ENCODE data around the gene PTGIS. TPM values are rescaled to one million over a fixed set of nuclear protein-coding genes. Genes with fewer than 3 reads are reported as not detected.

PTGIS gene
- total and polyA plus RNA-seq, 8 donors, result 4.9 to 84.8 (median 14.9) TPM

GRCh38 chr20:49481116-49481515, 86.8 kb downstream of the PTGIS start:
- no peaks in the 10 kb centered on the region for H3K9me3 ChIP-seq
- TF ChIP-seq EP300 (IDR thresholded peaks at IDR 0.05) (no peak), CTCF (IDR thresholded peaks at IDR 0.05) (no peak), POLR2AphosphoS5 (IDR thresholded peaks at IDR 0.05) (no peak), POLR2A (IDR thresholded peaks at IDR 0.05) (no peak)
- H3K4me1 ChIP-seq, result peaks cover 24 to 69% (median 45%) of the 10 kb centered on the region in 4 donors
- intact Hi-C loops (cut with DNase I; ENCODE audit: low total_unique reads), result loop anchor here (10.0 kb wide), 1 partner anchor 146 kb away; no protein-coding TSS in a partner anchor
- WGBS, 5 donors, result 79 to 86% (median 80%) methylated on average over 3 of the region's 3 CpGs
- no peaks in the 10 kb centered on the region for H3K36me3 ChIP-seq
- peaks cover 0 to 59% (median 37%) of the 10 kb centered on the region in 3 donors for H3K27me3 ChIP-seq
- DNase-seq, result no peak
- H3K27ac ChIP-seq, result peak overlapping the region in 1 of 5 donors; percentile 82
- no peak overlapping the region for H3K4me3 ChIP-seq

DNA sequence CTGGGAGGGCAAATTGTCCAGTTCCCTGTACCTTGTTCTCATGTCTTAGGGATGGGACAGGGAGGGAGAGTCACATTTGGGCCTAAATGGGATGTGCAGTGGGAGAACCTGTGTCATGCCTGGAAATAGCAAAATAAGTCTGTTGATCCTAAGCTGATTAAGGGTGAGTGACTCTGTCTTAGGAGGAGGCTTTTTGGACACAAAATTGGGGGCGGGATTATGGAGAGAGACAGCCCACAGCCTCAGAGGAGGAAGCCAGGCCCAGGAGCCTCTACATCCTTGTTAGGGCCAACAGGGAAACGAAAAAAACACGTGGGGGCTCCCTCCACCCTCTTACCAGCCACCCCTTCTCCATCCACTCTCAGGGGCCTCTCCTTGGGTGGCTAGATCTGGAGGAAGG, 87.7 kb downstream of the PTGIS start:
- TF ChIP-seq POLR2AphosphoS5 (IDR thresholded peaks at IDR 0.05), result no peak
- no peak for TF ChIP-seq EP300 (IDR thresholded peaks at IDR 0.05)
- TF ChIP-seq POLR2A (IDR thresholded peaks at IDR 0.05), result no peak
- no peak for TF ChIP-seq CTCF (IDR thresholded peaks at IDR 0.05)
- Histone ChIP-seq H3K27me3 (peaks cover 0 to 60% (median 30%) of the 10 kb centered on the region in 3 donors), H3K4me1 (peaks cover 24 to 75% (median 45%) of the 10 kb centered on the region in 4 donors), H3K36me3 (no peaks in the 10 kb centered on the region), H3K9me3 (no peaks in the 10 kb centered on the region), H3K27ac (peak overlapping the region in 2 of 5 donors; percentile 27 to 82), H3K4me3 (no peak overlapping the region)
- no peak for DNase-seq
- 46 to 81% (median 67%) methylated on average over 3 of the region's 3 CpGs for WGBS, 5 donors
- intact Hi-C loops (cut with DNase I; ENCODE audit: low total_unique reads), result loop anchor here (10.0 kb wide), 1 partner anchor 145 kb away; no protein-coding TSS in a partner anchor

- WGBS, 5 donors, result 27 to 45% (median 35%) methylated on average over 6 of the region's 6 CpGs
- Histone ChIP-seq H3K4me1 (peaks cover 23 to 76% (median 43%) of the 10 kb centered on the region in 4 donors), H3K27me3 (peaks cover 0 to 56% (median 26%) of the 10 kb centered on the region in 3 donors), H3K4me3 (no peak overlapping the region), H3K36me3 (no peaks in the 10 kb centered on the region), H3K27ac (peak overlapping the region in 2 of 5 donors; percentile 27 to 82), H3K9me3 (no peaks in the 10 kb centered on the region)
- TF ChIP-seq EP300 (IDR thresholded peaks at IDR 0.05) (no peak), CTCF (IDR thresholded peaks at IDR 0.05) (no peak)
- intact Hi-C loops (cut with DNase I; ENCODE audit: low total_unique reads), result loop anchor here (10.0 kb wide), 1 partner anchor 145 kb away; no protein-coding TSS in a partner anchor
- DNase-seq, result no peak
Observed at GRCh38 chr20:49479785-49480184, 88.2 kb downstream of the PTGIS start.

- Histone ChIP-seq H3K27me3 (peaks cover 0 to 48% (median 18%) of the 10 kb centered on the region in 3 donors), H3K36me3 (no peaks in the 10 kb centered on the region), H3K9me3 (no peaks in the 10 kb centered on the region), H3K4me3 (no peak overlapping the region), H3K4me1 (peaks cover 17 to 69% (median 35%) of the 10 kb centered on the region in 4 donors), H3K27ac (peak overlapping the region in 2 of 5 donors; percentile 27 to 82)
- WGBS, 5 donors, result 68 to 81% (median 78%) methylated on average over 5 of the region's 5 CpGs
- no peak for DNase-seq
- intact Hi-C loops (cut with DNase I; ENCODE audit: low total_unique reads), result no loop called here
- TF ChIP-seq CTCF (IDR thresholded peaks at IDR 0.05) (no peak), POLR2A (IDR thresholded peaks at IDR 0.05) (no peak), POLR2AphosphoS5 (IDR thresholded peaks at IDR 0.05) (no peak), EP300 (IDR thresholded peaks at IDR 0.05) (no peak)
Observed at GRCh38 chr20:49478754-49479689, 88.9 kb downstream of the PTGIS start.
